Stomach (tissue), 9 donors: ENCODE data around the gene GPANK1. TPM values are rescaled to one million over a fixed set of nuclear protein-coding genes. Genes with fewer than 3 reads are reported as not detected.

ENCODE experiments used
- DNase-seq, 2 donors: peaks; one replicate each; pipeline versions ENCODE4 v3.0.0 to v3.0.0-alpha.2; 2013 to 2019
- H3K27ac ChIP-seq, 5 donors: fragments of 200-600 bp in 4 of 5; sonication (generic) in 4 of 5; one replicate each; pipeline ENCODE4 v1.5.1; 2013 to 2019; ENCODE audit warnings: mild to moderate bottlenecking in 1 of 5, moderate library complexity in 1 of 5
- H3K27me3 ChIP-seq, 3 donors: fragments of 200-600 bp; sonication (generic); one replicate each; pipeline ENCODE4 v1.5.1; 2017 to 2019; ENCODE audit warnings: mixed run types in 1 of 3
- H3K36me3 ChIP-seq, 4 donors: fragments of 200-600 bp; sonication (generic); 1 replicate in 3 of 4; 2 replicates in 1 of 4; pipeline ENCODE4 v1.5.1; 2016 to 2019
- H3K4me1 ChIP-seq, 4 donors: fragments of 200-600 bp; sonication (generic); one replicate each; pipeline ENCODE4 v1.5.1; 2016 to 2019
- H3K4me3 ChIP-seq, 4 donors: fragments of 200-600 bp; sonication (generic) in 3 of 4; one replicate each; pipeline ENCODE4 v1.5.1; 2016 to 2019; ENCODE audit warnings: mild to moderate bottlenecking in 1 of 4
- H3K9me3 ChIP-seq, 4 donors: fragments of 200-600 bp; sonication (generic); one replicate each; pipeline ENCODE4 v1.5.1; 2016 to 2019
- EP300 ChIP-seq: sonication (generic); formaldehyde crosslinking; IDR thresholded peaks from one replicate; pipeline ENCODE4 v1.6.1; 2017; ENCODE audit warnings: antibody characterized with exemption
- POLR2A ChIP-seq, 4 donors: fragments of 450-650 bp; IDR thresholded peaks; one replicate each; pipeline ENCODE4 v1.6.1; 2016; ENCODE audit warnings: antibody characterized with exemption in 4 of 4, control low read depth in 2 of 4, mild to moderate bottlenecking in 1 of 4, moderate library complexity in 1 of 4
- POLR2AphosphoS5 ChIP-seq, 3 donors: sonication (generic); formaldehyde crosslinking; IDR thresholded peaks; one replicate each; pipeline ENCODE4 v1.6.1; 2016; ENCODE audit warnings: antibody characterized with exemption in 3 of 3
- WGBS, 5 donors: extraction: QIAGEN DNeasy Blood & Tissue Kit in 3 of 5; methylation state at CpG; one replicate each; pipeline versions ENCODE4 v1.1.5 to v1.1.7; 2013 to 2018; 5-methylcytosine and 5-hydroxymethylcytosine counted together
- intact Hi-C: fragments of 100-400 bp; cut with DNase I; formaldehyde crosslinking; loops from one replicate; pipeline ENCODE4 v1.15.1; 2023; ENCODE audit warnings: low total_unique reads
- polyA plus RNA-seq, 3 donors: library from polyadenylated mRNA; stranded (reverse); fragments of 200-250 nt; gene quantifications; one replicate each; pipeline ENCODE4 v1.2.3, GENCODE V29; 2013
- total RNA-seq, 5 donors: library from RNA; depleted of rRNA; stranded (reverse); fragments of >200 nt; gene quantifications; one replicate each; pipeline versions ENCODE4 v1.1.0 to v1.2.3, GENCODE V29; 2014 to 2016
- TF ChIP-seq, protein P1 (sequence below), 7 experiments: fragments of 450-650 bp in 4 of 7; fragments of 200-600 bp in 3 of 7; sonication (generic) in 3 of 7; IDR thresholded peaks; one replicate each; pipeline ENCODE4 v1.5.1; 2016 to 2019; ENCODE audit warnings: antibody characterized with exemption in 7 of 7, control low read depth in 2 of 7, mild to moderate bottlenecking in 1 of 7
- donor health status: healthy with polysubstance abuse.
- donor health status: Bipolar disorder and iron deficiency.
- donor health status: healthy.

Gene GPANK1
- total and polyA plus RNA-seq, 8 donors, result 5.8 to 36.8 (median 13.2) TPM

DNA sequence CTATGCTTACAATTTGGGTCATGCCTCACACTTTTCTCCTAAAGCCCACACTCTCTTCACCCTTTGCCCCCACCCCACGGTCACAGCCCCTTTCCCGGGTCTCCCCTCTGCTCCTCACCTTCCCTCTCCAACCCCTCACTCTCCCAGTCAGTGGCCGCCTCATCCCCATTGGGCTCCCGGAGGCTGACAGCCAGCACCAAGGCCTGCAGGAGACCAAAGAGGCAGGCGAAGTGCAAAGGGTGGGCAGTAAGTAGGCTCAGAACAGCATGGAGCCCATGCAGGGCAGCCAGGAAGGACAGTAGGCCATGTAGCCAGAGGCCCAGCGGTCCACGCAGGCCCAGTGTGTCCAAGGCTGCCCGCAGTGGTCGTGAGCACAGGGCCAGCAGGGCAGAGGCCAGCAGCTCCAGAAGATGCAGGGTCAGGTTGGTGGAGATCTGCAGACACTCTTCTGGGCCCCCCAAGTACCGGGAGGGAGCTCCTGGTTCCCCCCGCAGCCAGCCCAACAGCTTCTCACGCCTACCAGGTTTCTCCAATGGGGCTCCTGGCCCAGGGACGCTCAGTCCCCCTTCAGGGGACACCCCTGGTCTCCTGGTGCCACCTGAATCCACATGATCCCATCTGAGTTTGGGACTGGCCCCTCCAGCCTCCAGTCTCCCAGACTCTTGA, 5.7 kb downstream of the GPANK1 start:
- WGBS, 5 donors, result 77 to 83% (median 81%) methylated on average over 12 to 13 of the region's 13 CpGs
- peaks cover 37 to 82% (median 74%) of the 10 kb centered on the region in 4 donors for H3K4me1 ChIP-seq

DNA sequence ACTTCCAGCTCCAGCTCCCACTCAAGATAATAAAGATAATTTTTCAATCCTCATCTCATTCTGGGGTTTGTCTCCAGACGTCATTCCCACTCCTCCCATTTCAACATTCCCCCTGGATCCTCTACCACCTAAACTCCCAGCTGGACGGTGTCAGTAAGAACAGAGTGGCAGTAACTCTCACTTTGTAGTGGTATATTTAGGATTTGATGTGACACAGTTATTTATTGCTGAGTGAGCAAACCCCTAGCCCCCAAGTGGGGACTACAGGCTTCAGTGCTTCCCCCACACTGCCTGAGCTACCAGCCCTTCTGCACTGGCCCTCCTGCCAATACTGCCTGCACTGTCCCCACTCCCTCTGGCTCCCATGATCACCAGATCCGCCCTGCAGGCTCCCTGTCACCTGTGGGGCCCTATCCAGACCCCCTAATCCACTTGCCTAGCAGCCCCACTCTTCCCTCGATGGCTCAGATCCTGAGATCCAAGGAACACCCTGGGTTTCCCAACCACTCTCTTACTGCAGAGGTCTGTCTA, 6.6 kb downstream of the GPANK1 start:
- H3K27ac ChIP-seq, result peak overlapping the region in 3 of 5 donors; percentile 87 to 92 (median 91)
- H3K4me3 ChIP-seq, result peak overlapping the region in 1 of 4 donors; percentile 83
- 77 to 88% (median 84%) methylated on average over 4 of the region's 4 CpGs for WGBS, 5 donors
- peaks cover 14 to 47% (median 44%) of the 10 kb centered on the region in 4 donors for H3K36me3 ChIP-seq
- intact Hi-C loops, result no loop called here
- no peaks in the 10 kb centered on the region for H3K27me3 ChIP-seq
- no peak for DNase-seq
- H3K4me1 ChIP-seq, result peaks cover 34 to 82% (median 73%) of the 10 kb centered on the region in 4 donors
- no peaks in the 10 kb centered on the region for H3K9me3 ChIP-seq
- TF ChIP-seq EP300, result no peak
- TF ChIP-seq, protein P1, sequence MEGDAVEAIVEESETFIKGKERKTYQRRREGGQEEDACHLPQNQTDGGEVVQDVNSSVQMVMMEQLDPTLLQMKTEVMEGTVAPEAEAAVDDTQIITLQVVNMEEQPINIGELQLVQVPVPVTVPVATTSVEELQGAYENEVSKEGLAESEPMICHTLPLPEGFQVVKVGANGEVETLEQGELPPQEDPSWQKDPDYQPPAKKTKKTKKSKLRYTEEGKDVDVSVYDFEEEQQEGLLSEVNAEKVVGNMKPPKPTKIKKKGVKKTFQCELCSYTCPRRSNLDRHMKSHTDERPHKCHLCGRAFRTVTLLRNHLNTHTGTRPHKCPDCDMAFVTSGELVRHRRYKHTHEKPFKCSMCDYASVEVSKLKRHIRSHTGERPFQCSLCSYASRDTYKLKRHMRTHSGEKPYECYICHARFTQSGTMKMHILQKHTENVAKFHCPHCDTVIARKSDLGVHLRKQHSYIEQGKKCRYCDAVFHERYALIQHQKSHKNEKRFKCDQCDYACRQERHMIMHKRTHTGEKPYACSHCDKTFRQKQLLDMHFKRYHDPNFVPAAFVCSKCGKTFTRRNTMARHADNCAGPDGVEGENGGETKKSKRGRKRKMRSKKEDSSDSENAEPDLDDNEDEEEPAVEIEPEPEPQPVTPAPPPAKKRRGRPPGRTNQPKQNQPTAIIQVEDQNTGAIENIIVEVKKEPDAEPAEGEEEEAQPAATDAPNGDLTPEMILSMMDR (IDR thresholded peaks at IDR 0.05), result no peak

More for the DNA sequence above, 5.7 kb downstream of the GPANK1 start:
- intact Hi-C loops, result no loop called here
- Histone ChIP-seq H3K27ac (peak overlapping the region; percentile 78 to 93 (median 91)), H3K27me3 (no peaks in the 10 kb centered on the region), H3K4me3 (peak overlapping the region; percentile 69 to 87 (median 80)), H3K36me3 (peaks cover 14 to 52% (median 48%) of the 10 kb centered on the region in 4 donors), H3K9me3 (no peaks in the 10 kb centered on the region)
- no peak for DNase-seq
- TF ChIP-seq POLR2AphosphoS5 (IDR thresholded peaks at IDR 0.05) (no peak), EP300 (no peak), POLR2A (IDR thresholded peaks at IDR 0.05) (no peak)
- TF ChIP-seq, protein P1 (IDR thresholded peaks at IDR 0.05), result no peak

- no peak for DNase-seq
- H3K36me3 ChIP-seq, result peaks cover 13 to 42% (median 40%) of the 10 kb centered on the region in 4 donors
- peak overlapping the region in 3 of 5 donors; percentile 0 to 91 (median 6) for H3K27ac ChIP-seq
- no peaks in the 10 kb centered on the region for H3K9me3 ChIP-seq
- H3K27me3 ChIP-seq, result no peaks in the 10 kb centered on the region
- intact Hi-C loops, result no loop called here
- no peak for TF ChIP-seq EP300
- TF ChIP-seq POLR2AphosphoS5 (IDR thresholded peaks at IDR 0.05), result no peak
- TF ChIP-seq, protein P1 (IDR thresholded peaks at IDR 0.05), result no peak
- no peak for TF ChIP-seq POLR2A (IDR thresholded peaks at IDR 0.05)
- 71 to 82% (median 80%) methylated on average over 6 of the region's 6 CpGs for WGBS, 5 donors
- H3K4me3 ChIP-seq, result no peak overlapping the region
- H3K4me1 ChIP-seq, result peaks cover 33 to 78% (median 69%) of the 10 kb centered on the region in 4 donors
Observed at GRCh38 chr6:31657406-31658157, 7.2 kb downstream of the GPANK1 start.

DNA sequence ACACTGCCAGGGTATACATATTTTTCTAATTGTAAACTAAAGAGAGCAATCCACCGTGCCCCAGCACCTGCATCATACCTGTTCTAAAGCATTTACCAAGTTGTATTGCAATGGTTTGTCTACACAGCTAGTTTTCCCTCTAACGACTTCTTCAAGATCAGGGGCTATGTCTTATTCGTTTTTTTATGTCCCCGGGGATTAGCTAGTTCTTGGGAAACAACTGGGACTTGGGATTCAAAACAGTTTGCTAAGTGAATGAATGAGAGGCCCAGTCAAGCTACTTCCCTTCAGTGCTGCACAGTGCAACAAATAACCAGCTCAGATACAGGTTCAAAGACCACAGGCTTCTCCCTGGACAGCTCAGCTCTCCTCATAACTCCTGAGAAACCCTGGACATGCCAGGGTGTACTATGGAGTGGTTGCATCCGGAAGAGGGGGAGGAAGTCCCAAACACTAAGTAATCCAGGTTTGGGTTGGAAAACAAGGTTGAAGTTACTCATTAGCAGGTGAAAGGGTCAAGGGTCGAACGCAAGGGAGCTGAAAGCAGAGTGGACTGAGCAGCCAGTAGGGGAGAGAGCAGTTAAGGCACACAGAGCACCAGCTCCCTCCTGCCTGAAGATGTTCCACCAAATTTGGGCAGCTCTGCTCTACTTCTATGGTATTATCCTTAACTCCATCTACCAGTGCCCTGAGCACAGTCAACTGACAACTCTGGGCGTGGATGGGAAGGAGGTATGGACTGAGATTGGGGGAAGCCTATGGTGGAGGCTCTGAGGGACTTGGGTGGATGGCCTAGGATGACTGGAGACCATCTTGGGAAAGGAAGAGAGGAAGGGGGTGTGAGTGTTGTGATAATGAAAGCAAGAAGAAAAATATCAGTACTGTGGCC, 9.2 kb downstream of the GPANK1 start, which contains the start of gene APOM:
TSS of gene APOM (plus strand) at position 546 of the 889 bp plus-strand sequence. CDS start at position 619, 73 bp downstream.
- Histone ChIP-seq H3K4me3 (no peak within 1 kb of the TSS), H3K27me3 (no peaks in the 10 kb centered on the region), H3K4me1 (peaks cover 35 to 72% (median 62%) of the 10 kb centered on the region in 4 donors), H3K36me3 (peaks cover 7 to 38% (median 33%) of the 10 kb centered on the region in 4 donors), H3K27ac (no peak within 1 kb of the TSS), H3K9me3 (no peaks in the 10 kb centered on the region)
- TF ChIP-seq EP300 (no peak), POLR2A (IDR thresholded peaks at IDR 0.05) (no peak), POLR2AphosphoS5 (IDR thresholded peaks at IDR 0.05) (no peak)
- TF ChIP-seq, protein P1 (IDR thresholded peaks at IDR 0.05), result no peak
- intact Hi-C loops, result no loop called here
- DNase-seq, result no peak
- WGBS, 5 donors, result 64 to 77% (median 69%) methylated on average over 8 of the region's 8 CpGs
